HL-60 (cell line): ENCODE measurements around the gene ACACB.
A peak's percentile ranks its signal among the peaks of the same experiment; 100 is the strongest.

ENCODE experiments used
- DNase-seq, 2 experiments: peaks; one replicate each; pipeline ENCODE4 v3.0.0-alpha.2; 2010 to 2020; ENCODE audit warnings: low read depth in 1 of 2, low spot score in 1 of 2
- H3K27ac ChIP-seq: fragments of 250-450 bp; sonication (Bioruptor Pico); replicated peaks from 2 replicates; pipeline ENCODE4 v1.5.1; 2020; ENCODE audit warnings: mild to moderate bottlenecking, moderate library complexity
- H3K27me3 ChIP-seq: fragments of 250-450 bp; sonication (Bioruptor Pico); 2 replicates; pipeline ENCODE4 v1.5.1; 2021; ENCODE audit warnings: mild to moderate bottlenecking, moderate library complexity; ENCODE audit not compliant: insufficient read depth, poor library complexity, severe bottlenecking
- H3K4me3 ChIP-seq: replicated peaks from 2 replicates; pipeline ENCODE4 v1.5.1; 2011; ENCODE audit warnings: mild to moderate bottlenecking, control low read depth, low read length; ENCODE audit not compliant: insufficient read depth
- CTCF ChIP-seq: IDR thresholded peaks from one replicate; pipeline ENCODE4 v1.5.1; 2011; ENCODE audit warnings: low read length, control low read depth, inconsistent platforms; ENCODE audit not compliant: insufficient read depth
- GABPA ChIP-seq: IDR thresholded peaks from 2 replicates; pipeline ENCODE4 v1.6.1; 2012; ENCODE audit warnings: low read depth
- POLR2AphosphoS5 ChIP-seq: IDR thresholded peaks from 2 replicates; pipeline ENCODE4 v1.6.1; 2012; ENCODE audit warnings: low read depth
- SPI1 ChIP-seq: IDR thresholded peaks from 2 replicates; pipeline ENCODE4 v1.6.1; 2012; ENCODE audit warnings: low read depth, mild to moderate bottlenecking, borderline replicate concordance
- TF ChIP-seq, protein P1 (sequence below): IDR thresholded peaks from 2 replicates; pipeline ENCODE4 v1.6.1; 2012; ENCODE audit warnings: low read depth; ENCODE audit not compliant: insufficient replicate concordance

ACACB gene

GRCh38 chr12:109093022-109093918 is 23.1 kb upstream of the ACACB start, which contains the start of gene ALKBH2:
ALKBH2 (minus strand) TSS chr12:109093472; CDS start chr12:109092786, 686 bp downstream.
- DNase-seq: peak; percentile 87 to 92
- Histone ChIP-seq H3K4me3 (peak within 1 kb of the TSS; percentile 54), H3K27me3 (no peaks in the 10 kb centered on the region), H3K27ac (peak within 1 kb of the TSS; percentile 59)
- peak; percentile 93 for TF ChIP-seq CTCF
- TF ChIP-seq POLR2AphosphoS5: peak; percentile 85
- no peak; the same call in 1 of the 2 replicates for TF ChIP-seq SPI1
- TF ChIP-seq, protein P1, sequence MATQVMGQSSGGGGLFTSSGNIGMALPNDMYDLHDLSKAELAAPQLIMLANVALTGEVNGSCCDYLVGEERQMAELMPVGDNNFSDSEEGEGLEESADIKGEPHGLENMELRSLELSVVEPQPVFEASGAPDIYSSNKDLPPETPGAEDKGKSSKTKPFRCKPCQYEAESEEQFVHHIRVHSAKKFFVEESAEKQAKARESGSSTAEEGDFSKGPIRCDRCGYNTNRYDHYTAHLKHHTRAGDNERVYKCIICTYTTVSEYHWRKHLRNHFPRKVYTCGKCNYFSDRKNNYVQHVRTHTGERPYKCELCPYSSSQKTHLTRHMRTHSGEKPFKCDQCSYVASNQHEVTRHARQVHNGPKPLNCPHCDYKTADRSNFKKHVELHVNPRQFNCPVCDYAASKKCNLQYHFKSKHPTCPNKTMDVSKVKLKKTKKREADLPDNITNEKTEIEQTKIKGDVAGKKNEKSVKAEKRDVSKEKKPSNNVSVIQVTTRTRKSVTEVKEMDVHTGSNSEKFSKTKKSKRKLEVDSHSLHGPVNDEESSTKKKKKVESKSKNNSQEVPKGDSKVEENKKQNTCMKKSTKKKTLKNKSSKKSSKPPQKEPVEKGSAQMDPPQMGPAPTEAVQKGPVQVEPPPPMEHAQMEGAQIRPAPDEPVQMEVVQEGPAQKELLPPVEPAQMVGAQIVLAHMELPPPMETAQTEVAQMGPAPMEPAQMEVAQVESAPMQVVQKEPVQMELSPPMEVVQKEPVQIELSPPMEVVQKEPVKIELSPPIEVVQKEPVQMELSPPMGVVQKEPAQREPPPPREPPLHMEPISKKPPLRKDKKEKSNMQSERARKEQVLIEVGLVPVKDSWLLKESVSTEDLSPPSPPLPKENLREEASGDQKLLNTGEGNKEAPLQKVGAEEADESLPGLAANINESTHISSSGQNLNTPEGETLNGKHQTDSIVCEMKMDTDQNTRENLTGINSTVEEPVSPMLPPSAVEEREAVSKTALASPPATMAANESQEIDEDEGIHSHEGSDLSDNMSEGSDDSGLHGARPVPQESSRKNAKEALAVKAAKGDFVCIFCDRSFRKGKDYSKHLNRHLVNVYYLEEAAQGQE: no peak
- peak; percentile 72 for TF ChIP-seq GABPA

DNA sequence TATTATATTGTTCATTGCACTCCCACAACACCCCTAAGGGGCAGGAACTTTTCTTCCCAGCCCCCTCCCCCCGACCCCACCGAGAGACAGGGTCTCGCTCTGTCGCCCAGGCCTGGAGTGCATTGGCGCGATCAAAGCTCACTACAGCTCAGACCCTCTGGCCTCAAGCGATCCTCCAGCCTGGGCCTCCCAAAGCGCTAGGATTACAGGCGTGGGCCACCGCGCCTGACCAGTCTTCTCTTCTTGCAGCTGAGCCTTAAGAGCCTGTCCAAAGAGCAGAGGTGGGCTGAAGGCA is 19.3 kb upstream of the ACACB start:
- peak overlapping the region; percentile 91 for H3K4me3 ChIP-seq
- peak overlapping the region; percentile 95 for H3K27ac ChIP-seq
- H3K27me3 ChIP-seq: no peaks in the 10 kb centered on the region
- no peak for TF ChIP-seq POLR2AphosphoS5
- no peak for DNase-seq

DNA sequence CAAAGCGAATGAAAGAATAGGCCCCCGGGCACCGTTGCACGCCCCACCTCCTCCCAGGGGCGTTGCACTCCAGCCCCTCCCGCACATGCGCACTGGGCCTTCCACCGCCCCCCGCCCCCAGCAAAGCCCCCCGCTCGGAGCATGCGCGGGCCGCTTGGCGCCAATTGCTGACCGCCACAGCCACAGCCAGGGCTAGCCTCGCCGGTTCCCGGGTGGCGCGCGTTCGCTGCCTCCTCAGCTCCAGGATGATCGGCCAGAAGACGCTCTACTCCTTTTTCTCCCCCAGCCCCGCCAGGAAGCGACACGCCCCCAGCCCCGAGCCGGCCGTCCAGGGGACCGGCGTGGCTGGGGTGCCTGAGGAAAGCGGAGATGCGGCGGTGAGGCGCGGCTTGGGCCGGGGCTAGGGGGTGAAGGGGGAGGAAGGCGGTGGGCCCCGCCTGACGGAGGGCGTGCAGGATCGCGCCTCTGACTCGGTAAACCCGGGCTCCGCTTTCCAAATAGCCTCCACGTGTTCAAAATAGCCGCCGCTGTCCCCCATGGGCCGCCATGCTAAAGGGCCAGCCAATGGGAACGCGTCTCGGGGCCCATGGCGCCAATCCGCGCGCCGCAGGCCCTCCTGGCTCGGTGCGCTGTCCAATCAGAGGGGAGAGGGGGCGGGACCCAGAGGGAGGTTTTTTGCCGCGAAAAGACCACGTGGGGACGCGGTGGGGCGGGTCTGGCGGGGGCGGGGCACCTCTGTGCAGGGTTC is 18.8 kb upstream of the ACACB start, which contains the start of gene UNG:
Gene UNG, plus strand, starts transcription at position 163 of the 748 bp plus-strand sequence. Its CDS starts 83 bp downstream, at position 246.
- TF ChIP-seq POLR2AphosphoS5: peak; percentile 66
- TF ChIP-seq, protein P1: peak; percentile 15
- TF ChIP-seq GABPA: no peak
- TF ChIP-seq CTCF: no peak
- TF ChIP-seq SPI1: no peak
- peak within 1 kb of the TSS; percentile 91 for H3K4me3 ChIP-seq
- peak; percentile 86 to 96 for DNase-seq
- no peaks in the 10 kb centered on the region for H3K27me3 ChIP-seq
- H3K27ac ChIP-seq: peak within 1 kb of the TSS; percentile 95

GRCh38 chr12:109098183-109098604 is 18.2 kb upstream of the ACACB start:
- H3K27ac ChIP-seq: peak overlapping the region; percentile 95

More at GRCh38 chr12:109098183-109098604, 18.2 kb upstream of the ACACB start:
- no peak for DNase-seq
- Histone ChIP-seq H3K4me3 (peak overlapping the region; percentile 91), H3K27me3 (no peaks in the 10 kb centered on the region)
- TF ChIP-seq POLR2AphosphoS5 (no peak), CTCF (no peak), GABPA (no peak), SPI1 (no peak)
- TF ChIP-seq, protein P1: no peak
